Measurements from ENCODE around the gene DIPK1B.

DNA sequence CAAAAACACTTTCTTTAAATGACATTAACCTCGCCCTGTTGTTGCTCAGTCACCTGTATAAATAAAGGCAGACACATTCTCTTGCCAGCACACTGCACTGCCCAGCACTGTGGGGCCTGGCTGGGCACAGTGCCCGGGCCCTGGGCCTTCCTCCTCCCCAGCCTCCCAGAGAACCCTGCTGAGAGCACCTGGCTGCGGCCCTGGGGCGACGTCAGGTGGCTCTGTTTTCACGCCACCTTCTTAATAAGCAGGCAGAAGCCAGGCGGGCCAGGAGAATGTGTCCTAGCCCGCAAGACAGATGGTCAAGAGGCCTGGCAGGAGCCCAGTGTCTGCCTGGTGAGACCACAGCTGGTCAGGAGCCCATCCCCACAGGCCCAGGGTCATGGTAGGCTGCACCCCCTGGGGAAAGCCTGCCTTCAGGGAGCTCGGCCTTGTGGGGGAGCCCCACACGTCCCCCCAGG is 16.9 kb upstream of the DIPK1B start:
- TF ChIP-seq, protein P1, sequence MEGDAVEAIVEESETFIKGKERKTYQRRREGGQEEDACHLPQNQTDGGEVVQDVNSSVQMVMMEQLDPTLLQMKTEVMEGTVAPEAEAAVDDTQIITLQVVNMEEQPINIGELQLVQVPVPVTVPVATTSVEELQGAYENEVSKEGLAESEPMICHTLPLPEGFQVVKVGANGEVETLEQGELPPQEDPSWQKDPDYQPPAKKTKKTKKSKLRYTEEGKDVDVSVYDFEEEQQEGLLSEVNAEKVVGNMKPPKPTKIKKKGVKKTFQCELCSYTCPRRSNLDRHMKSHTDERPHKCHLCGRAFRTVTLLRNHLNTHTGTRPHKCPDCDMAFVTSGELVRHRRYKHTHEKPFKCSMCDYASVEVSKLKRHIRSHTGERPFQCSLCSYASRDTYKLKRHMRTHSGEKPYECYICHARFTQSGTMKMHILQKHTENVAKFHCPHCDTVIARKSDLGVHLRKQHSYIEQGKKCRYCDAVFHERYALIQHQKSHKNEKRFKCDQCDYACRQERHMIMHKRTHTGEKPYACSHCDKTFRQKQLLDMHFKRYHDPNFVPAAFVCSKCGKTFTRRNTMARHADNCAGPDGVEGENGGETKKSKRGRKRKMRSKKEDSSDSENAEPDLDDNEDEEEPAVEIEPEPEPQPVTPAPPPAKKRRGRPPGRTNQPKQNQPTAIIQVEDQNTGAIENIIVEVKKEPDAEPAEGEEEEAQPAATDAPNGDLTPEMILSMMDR (IDR thresholded peaks at IDR 0.05) = no peak
- TF ChIP-seq POLR2A (IDR thresholded peaks at IDR 0.05) = peak in 1 of 2 donors; percentile 52

All from thyroid gland (tissue), 4 donors.